ENCODE data around the gene SORT1. TPM values are rescaled to one million over a fixed set of nuclear protein-coding genes. Genes with fewer than 3 reads are reported as not detected.

Gene SORT1
- total and polyA plus RNA-seq, 7 experiments from 2014 or later = 1.0 to 25.6 (median 1.8) TPM; not detected in 2

- DNase-seq = no peak
- Histone ChIP-seq H3K27ac (ENCODE audit: low read depth, low read length) (no peak overlapping the region), H3K4me1 (ENCODE audit: control insufficient read depth in 2 of 2, insufficient read depth in 2 of 2, low read length in 2 of 2) (peaks cover 0 to 6% of the 10 kb centered on the region in 2 donors), H3K27me3 (ENCODE audit: control insufficient read depth in 2 of 2, insufficient read depth in 2 of 2, low read length in 2 of 2) (peaks cover 0 to 18% of the 10 kb centered on the region in 2 donors), H3K36me3 (ENCODE audit: control insufficient read depth in 2 of 3, insufficient read depth in 3 of 3, low read length in 3 of 3) (no peaks in the 10 kb centered on the region), H3K9me3 (ENCODE audit: control insufficient read depth in 2 of 3, low read length in 3 of 3) (no peaks in the 10 kb centered on the region), H3K4me3 (ENCODE audit: low read length) (no peak overlapping the region)
- Mint-ChIP-seq H3K36me3 (peaks cover 0 to 2% (median 0%) of the 10 kb centered on the region in 5 donors), H3K4me3 (no peak overlapping the region), H3K27ac (no peak overlapping the region), H3K4me1 (peaks cover 0 to 37% (median 13%) of the 10 kb centered on the region in 7 donors), H3K27me3 (peaks cover 55 to 77% (median 65%) of the 10 kb centered on the region in 5 donors), H3K9me3 (peaks cover 0 to 3% (median 0%) of the 10 kb centered on the region in 11 donors)
- CTCF ChIA-PET = interaction anchor here (2.1 kb wide), 1 partner anchor 110 kb away, joined by 4 read pairs; the partner anchor contains the start of gene PSRC1
- intact Hi-C loops (cut with micrococcal nuclease) = loop anchor here in 1 of 2 donors (5.0 kb wide), 1 partner anchor 35 kb away; no protein-coding TSS in a partner anchor
- ATAC-seq = no peak
- POLR2A ChIA-PET = no interaction called here
These were observed 5.5 kb downstream of the SORT1 start for GRCh38 chr1:109392037-109392787.

- H3K27me3 Mint-ChIP-seq = peaks cover 49 to 71% (median 62%) of the 10 kb centered on the region in 5 donors
- peaks cover 0 to 13% of the 10 kb centered on the region in 2 donors for H3K27me3 ChIP-seq (ENCODE audit: control insufficient read depth in 2 of 2, insufficient read depth in 2 of 2, low read length in 2 of 2)
- POLR2A ChIA-PET = no interaction called here
These were observed 6.1 kb downstream of the SORT1 start for GRCh38 chr1:109391626-109392025.

DNA sequence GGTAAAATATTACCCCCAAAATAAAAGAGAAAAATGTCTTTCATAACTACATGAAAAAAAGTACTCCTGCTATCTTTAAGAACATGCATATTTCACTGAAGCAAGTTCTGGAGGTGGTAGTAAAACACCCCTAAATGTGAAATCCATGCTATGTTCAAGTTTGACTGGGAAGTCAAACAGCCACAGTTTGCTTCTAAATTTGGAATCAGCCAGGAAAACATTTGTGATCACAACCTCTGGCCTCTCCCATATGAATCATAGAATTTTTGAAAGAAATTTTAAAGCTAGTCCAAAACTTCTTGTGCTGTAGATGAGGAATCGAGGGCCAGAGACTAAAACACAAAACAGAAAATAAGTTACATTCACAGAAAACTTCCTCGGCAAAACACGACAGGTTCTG lies 6.6 kb downstream of the SORT1 start:
- Histone ChIP-seq H3K27me3 (ENCODE audit: control insufficient read depth in 2 of 2, insufficient read depth in 2 of 2, low read length in 2 of 2) (peaks cover 0 to 8% of the 10 kb centered on the region in 2 donors), H3K4me3 (ENCODE audit: low read length) (no peak overlapping the region), H3K27ac (ENCODE audit: low read depth, low read length) (no peak overlapping the region), H3K4me1 (ENCODE audit: control insufficient read depth in 2 of 2, insufficient read depth in 2 of 2, low read length in 2 of 2) (no peaks in the 10 kb centered on the region), H3K9me3 (ENCODE audit: control insufficient read depth in 2 of 3, low read length in 3 of 3) (no peaks in the 10 kb centered on the region), H3K36me3 (ENCODE audit: control insufficient read depth in 2 of 3, insufficient read depth in 3 of 3, low read length in 3 of 3) (no peaks in the 10 kb centered on the region)
- peaks cover 0 to 2% (median 0%) of the 10 kb centered on the region in 5 donors for H3K36me3 Mint-ChIP-seq
- CTCF ChIA-PET = interaction anchor here (2.1 kb wide), 1 partner anchor 109 kb away, joined by 4 read pairs; the partner anchor contains the start of gene PSRC1
- H3K4me1 Mint-ChIP-seq = peaks cover 0 to 31% (median 4%) of the 10 kb centered on the region in 7 donors
- H3K9me3 Mint-ChIP-seq = peaks cover 0 to 1% (median 0%) of the 10 kb centered on the region in 11 donors
- H3K27me3 Mint-ChIP-seq = peaks cover 44 to 67% (median 59%) of the 10 kb centered on the region in 5 donors
- ATAC-seq (no peak), DNase-seq (no peak)
- POLR2A ChIA-PET = no interaction called here
- intact Hi-C loops (cut with micrococcal nuclease) = loop anchor here in 1 of 2 donors (5.0 kb wide), 1 partner anchor 34 kb away; no protein-coding TSS in a partner anchor
- no peak overlapping the region for H3K27ac Mint-ChIP-seq
- H3K4me3 Mint-ChIP-seq = no peak overlapping the region

More at GRCh38 chr1:109391626-109392025, 6.1 kb downstream of the SORT1 start:
- no peak for ATAC-seq
- Histone ChIP-seq H3K9me3 (ENCODE audit: control insufficient read depth in 2 of 3, low read length in 3 of 3) (no peaks in the 10 kb centered on the region), H3K36me3 (ENCODE audit: control insufficient read depth in 2 of 3, insufficient read depth in 3 of 3, low read length in 3 of 3) (no peaks in the 10 kb centered on the region), H3K4me3 (ENCODE audit: low read length) (no peak overlapping the region), H3K27ac (ENCODE audit: low read depth, low read length) (no peak overlapping the region), H3K4me1 (ENCODE audit: control insufficient read depth in 2 of 2, insufficient read depth in 2 of 2, low read length in 2 of 2) (peaks cover 0 to 1% of the 10 kb centered on the region in 2 donors)
- Mint-ChIP-seq H3K27ac (no peak overlapping the region), H3K4me1 (peaks cover 0 to 33% (median 7%) of the 10 kb centered on the region in 7 donors), H3K4me3 (no peak overlapping the region), H3K36me3 (peaks cover 0 to 2% (median 0%) of the 10 kb centered on the region in 5 donors), H3K9me3 (peaks cover 0 to 1% (median 0%) of the 10 kb centered on the region in 11 donors)
- CTCF ChIA-PET = interaction anchor here (2.1 kb wide), 1 partner anchor 109 kb away, joined by 4 read pairs; the partner anchor contains the start of gene PSRC1
- no peak for DNase-seq
- intact Hi-C loops (cut with micrococcal nuclease) = loop anchor here in 1 of 2 donors (5.0 kb wide), 1 partner anchor 34 kb away; no protein-coding TSS in a partner anchor

DNA sequence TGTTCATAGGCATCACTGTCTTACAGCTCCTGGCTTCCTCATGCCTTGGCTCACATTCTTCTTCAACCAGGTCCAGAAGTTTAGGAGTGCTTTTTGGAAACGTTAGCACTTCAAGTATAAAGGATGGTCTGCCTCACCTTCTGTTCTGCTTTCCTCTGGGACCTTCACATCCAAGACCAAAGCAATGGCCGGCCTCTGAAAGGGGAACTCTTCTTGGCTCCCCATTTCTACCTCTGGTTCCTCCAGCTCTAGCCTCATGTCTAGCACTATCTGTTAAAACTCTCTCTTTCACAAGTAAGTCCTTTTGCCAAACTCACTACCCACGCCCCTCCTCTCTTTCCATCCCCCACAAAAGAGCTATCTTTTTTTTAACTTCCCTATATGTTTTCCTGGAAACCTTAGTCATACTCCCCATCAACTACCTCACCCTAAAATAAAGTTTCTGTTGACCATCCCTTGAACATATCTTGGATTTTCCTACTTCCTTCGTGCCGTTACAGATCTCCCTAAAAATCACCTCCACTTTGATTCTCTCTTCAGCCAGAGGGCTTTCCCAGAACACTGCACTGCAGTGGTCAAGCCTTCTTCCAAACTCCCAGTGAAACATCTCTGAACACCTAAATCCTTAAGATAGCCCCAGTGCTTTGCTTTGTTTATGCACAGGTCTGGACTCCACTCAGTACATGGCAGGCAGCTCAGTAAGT lies 7.9 kb downstream of the SORT1 start:
- Mint-ChIP-seq H3K4me3 (no peak overlapping the region), H3K9me3 (peaks cover 0 to 1% (median 0%) of the 10 kb centered on the region in 11 donors), H3K27me3 (peaks cover 31 to 54% (median 46%) of the 10 kb centered on the region in 5 donors), H3K4me1 (peaks cover 0 to 29% (median 0%) of the 10 kb centered on the region in 7 donors), H3K36me3 (no peaks in the 10 kb centered on the region), H3K27ac (no peak overlapping the region)
- Histone ChIP-seq H3K4me3 (ENCODE audit: low read length) (no peak overlapping the region), H3K27ac (ENCODE audit: low read depth, low read length) (no peak overlapping the region), H3K27me3 (ENCODE audit: control insufficient read depth in 2 of 2, insufficient read depth in 2 of 2, low read length in 2 of 2) (peaks cover 0 to 4% of the 10 kb centered on the region in 2 donors), H3K9me3 (ENCODE audit: control insufficient read depth in 2 of 3, low read length in 3 of 3) (no peaks in the 10 kb centered on the region), H3K36me3 (ENCODE audit: control insufficient read depth in 2 of 3, insufficient read depth in 3 of 3, low read length in 3 of 3) (no peaks in the 10 kb centered on the region), H3K4me1 (ENCODE audit: control insufficient read depth in 2 of 2, insufficient read depth in 2 of 2, low read length in 2 of 2) (no peaks in the 10 kb centered on the region)
- POLR2A ChIA-PET = no interaction called here
- CTCF ChIA-PET = no interaction called here
- DNase-seq = no peak
- ATAC-seq = peak; percentile 20
- intact Hi-C loops (cut with micrococcal nuclease) = loop anchor here in 1 of 2 donors (5.0 kb wide), 1 partner anchor 32 kb away; no protein-coding TSS in a partner anchor

GRCh38 chr1:109388884-109389637 lies 8.7 kb downstream of the SORT1 start:
- no peaks in the 10 kb centered on the region for H3K27me3 ChIP-seq (ENCODE audit: control insufficient read depth in 2 of 2, insufficient read depth in 2 of 2, low read length in 2 of 2)
- H3K4me1 ChIP-seq (ENCODE audit: control insufficient read depth in 2 of 2, insufficient read depth in 2 of 2, low read length in 2 of 2) = no peaks in the 10 kb centered on the region
- no peaks in the 10 kb centered on the region for H3K9me3 ChIP-seq (ENCODE audit: control insufficient read depth in 2 of 3, low read length in 3 of 3)
- POLR2A ChIA-PET = no interaction called here
- Mint-ChIP-seq H3K27ac (no peak overlapping the region), H3K27me3 (peaks cover 27 to 47% (median 40%) of the 10 kb centered on the region in 5 donors), H3K9me3 (peaks cover 0 to 1% (median 0%) of the 10 kb centered on the region in 11 donors), H3K36me3 (no peaks in the 10 kb centered on the region), H3K4me1 (peaks cover 0 to 29% (median 0%) of the 10 kb centered on the region in 7 donors), H3K4me3 (no peak overlapping the region)
- intact Hi-C loops (cut with micrococcal nuclease) = no loop called here
- CTCF ChIA-PET = no interaction called here
- no peak overlapping the region for H3K4me3 ChIP-seq (ENCODE audit: low read length)
- no peaks in the 10 kb centered on the region for H3K36me3 ChIP-seq (ENCODE audit: control insufficient read depth in 2 of 3, insufficient read depth in 3 of 3, low read length in 3 of 3)
- DNase-seq (no peak), ATAC-seq (no peak)
- H3K27ac ChIP-seq (ENCODE audit: low read depth, low read length) = no peak overlapping the region

- H3K36me3 Mint-ChIP-seq = no peaks in the 10 kb centered on the region
- peaks cover 0 to 1% (median 0%) of the 10 kb centered on the region in 11 donors for H3K9me3 Mint-ChIP-seq
- no peaks in the 10 kb centered on the region for H3K27me3 ChIP-seq (ENCODE audit: control insufficient read depth in 2 of 2, insufficient read depth in 2 of 2, low read length in 2 of 2)
- intact Hi-C loops (cut with micrococcal nuclease) = no loop called here
- no peak for DNase-seq
- no peak for ATAC-seq
- no peaks in the 10 kb centered on the region for H3K36me3 ChIP-seq (ENCODE audit: control insufficient read depth in 2 of 3, insufficient read depth in 3 of 3, low read length in 3 of 3)
- no peak overlapping the region for H3K4me3 ChIP-seq (ENCODE audit: low read length)
- H3K4me1 ChIP-seq (ENCODE audit: control insufficient read depth in 2 of 2, insufficient read depth in 2 of 2, low read length in 2 of 2) = no peaks in the 10 kb centered on the region
- no peaks in the 10 kb centered on the region for H3K9me3 ChIP-seq (ENCODE audit: control insufficient read depth in 2 of 3, low read length in 3 of 3)
- H3K4me1 Mint-ChIP-seq = peaks cover 0 to 26% (median 0%) of the 10 kb centered on the region in 7 donors
- H3K4me3 Mint-ChIP-seq = no peak overlapping the region
- no peak overlapping the region for H3K27ac ChIP-seq (ENCODE audit: low read depth, low read length)
- POLR2A ChIA-PET = no interaction called here
- H3K27ac Mint-ChIP-seq = no peak overlapping the region
- CTCF ChIA-PET = no interaction called here
- peaks cover 23 to 39% (median 37%) of the 10 kb centered on the region in 5 donors for H3K27me3 Mint-ChIP-seq
These were observed 9.5 kb downstream of the SORT1 start for GRCh38 chr1:109388208-109388711.
